Mesenchymal stem cell (in vitro differentiated cells and primary cell): ENCODE results near the gene SLC5A9. TPM values are rescaled to one million over a fixed set of nuclear protein-coding genes. Genes with fewer than 3 reads are reported as not detected.

Experiments used
- DNase-seq: peaks from one replicate; pipeline ENCODE4 v3.0.0-alpha.2; 2013
- H2AFZ ChIP-seq: one replicate; pipeline ENCODE4 v1.6.1; 2013; ENCODE audit warnings: low read depth, mild to moderate bottlenecking, control low read depth, inconsistent platforms, low read length, moderate library complexity
- H2AK5ac ChIP-seq: 2 replicates; pipeline ENCODE4 v1.6.1; 2013; ENCODE audit warnings: low read length, moderate library complexity, mild to moderate bottlenecking, inconsistent platforms; ENCODE audit not compliant: severe bottlenecking
- H2BK120ac ChIP-seq: one replicate; pipeline ENCODE4 v1.6.1; 2013; ENCODE audit warnings: low read depth, mild to moderate bottlenecking, inconsistent platforms, low read length, moderate library complexity
- H2BK12ac ChIP-seq, 2 experiments: one replicate each; pipeline ENCODE4 v1.6.1; 2013; ENCODE audit warnings: inconsistent platforms in 2 of 2, low read length in 2 of 2, mild to moderate bottlenecking in 2 of 2, moderate library complexity in 2 of 2, control low read depth in 1 of 2
- H2BK15ac ChIP-seq: one replicate; pipeline ENCODE4 v1.6.1; 2013; ENCODE audit warnings: mild to moderate bottlenecking, low read depth, inconsistent platforms; ENCODE audit not compliant: poor library complexity, severe bottlenecking
- H2BK5ac ChIP-seq: 2 replicates; pipeline ENCODE4 v1.6.1; 2013; ENCODE audit warnings: low read depth, mild to moderate bottlenecking, low read length, control low read depth, inconsistent platforms; ENCODE audit not compliant: poor library complexity, severe bottlenecking
- H3K14ac ChIP-seq, 2 experiments: one replicate each; pipeline ENCODE4 v1.6.1; 2013; ENCODE audit warnings: inconsistent platforms in 2 of 2, low read length in 2 of 2, control low read depth in 1 of 2, mild to moderate bottlenecking in 1 of 2, moderate library complexity in 1 of 2
- H3K18ac ChIP-seq, 2 experiments: one replicate each; pipeline ENCODE4 v1.6.1; 2013; ENCODE audit warnings: inconsistent platforms in 2 of 2, low read length in 2 of 2, control low read depth in 1 of 2, low read depth in 1 of 2, mild to moderate bottlenecking in 1 of 2
- H3K23ac ChIP-seq, 2 experiments: one replicate each; pipeline ENCODE4 v1.6.1; 2013; ENCODE audit warnings: inconsistent platforms in 2 of 2, low read length in 2 of 2, mild to moderate bottlenecking in 2 of 2, moderate library complexity in 2 of 2, control low read depth in 1 of 2
- H3K27ac ChIP-seq: 2 replicates; pipeline ENCODE4 v1.5.1; 2013; ENCODE audit warnings: mild to moderate bottlenecking, moderate library complexity, low read length, control low read depth, inconsistent platforms; ENCODE audit not compliant: poor library complexity, severe bottlenecking
- H3K27me3 ChIP-seq, 2 experiments: 2 replicates each; pipeline versions ENCODE4 v1.6.1 to v1.7.0; 2013; ENCODE audit warnings: low read length in 2 of 2, mild to moderate bottlenecking in 2 of 2, moderate library complexity in 2 of 2, control low read depth in 1 of 2, inconsistent platforms in 1 of 2; ENCODE audit not compliant: control insufficient read depth in 1 of 2, insufficient read depth in 1 of 2
- H3K36me3 ChIP-seq, 2 experiments: 2 replicates each; pipeline versions ENCODE4 v1.6.1 to v1.7.0; 2013; ENCODE audit warnings: low read length in 2 of 2, control low read depth in 1 of 2, inconsistent platforms in 1 of 2, low read depth in 1 of 2, mild to moderate bottlenecking in 1 of 2; ENCODE audit not compliant: insufficient read depth in 2 of 2, control insufficient read depth in 1 of 2
- H3K4ac ChIP-seq, 2 experiments: one replicate each; pipeline ENCODE4 v1.6.1; 2013; ENCODE audit warnings: inconsistent platforms in 2 of 2, low read length in 2 of 2, mild to moderate bottlenecking in 2 of 2, moderate library complexity in 2 of 2, control low read depth in 1 of 2, low read depth in 1 of 2
- H3K4me1 ChIP-seq: 2 replicates; pipeline ENCODE4 v1.6.1; 2013; ENCODE audit warnings: low read depth, low read length, control low read depth; ENCODE audit not compliant: control insufficient read depth, insufficient read depth
- H3K4me2 ChIP-seq: 2 replicates; pipeline ENCODE4 v1.6.1; 2013; ENCODE audit warnings: low read length, mild to moderate bottlenecking, inconsistent platforms; ENCODE audit not compliant: poor library complexity, severe bottlenecking
- H3K4me3 ChIP-seq, 2 experiments: 2 replicates each; pipeline versions ENCODE4 v1.5.1 to v1.7.0; 2013; ENCODE audit warnings: low read length in 2 of 2, mild to moderate bottlenecking in 2 of 2, control low read depth in 1 of 2, low read depth in 1 of 2; ENCODE audit not compliant: insufficient read depth in 1 of 2
- H3K79me1 ChIP-seq: replicated peaks from 2 replicates; pipeline ENCODE4 v1.6.1; 2013; ENCODE audit warnings: mild to moderate bottlenecking, control low read depth, low read length, inconsistent platforms; ENCODE audit not compliant: poor library complexity, severe bottlenecking
- H3K9ac ChIP-seq: 2 replicates; pipeline ENCODE4 v1.7.0; 2013; ENCODE audit warnings: mild to moderate bottlenecking, low read length, moderate library complexity
- H3K9me3 ChIP-seq: 2 replicates; pipeline ENCODE4 v1.7.0; 2013; ENCODE audit warnings: mild to moderate bottlenecking, low read length; ENCODE audit not compliant: control insufficient read depth
- H4K8ac ChIP-seq: one replicate; pipeline ENCODE4 v1.6.1; 2013; ENCODE audit warnings: inconsistent platforms, mild to moderate bottlenecking, low read length, moderate library complexity
- H4K91ac ChIP-seq: one replicate; pipeline ENCODE4 v1.6.1; 2013; ENCODE audit warnings: mild to moderate bottlenecking, low read length, inconsistent platforms
- WGBS: methylation state at CpG from one replicate; pipeline ENCODE4 v1.1.7; 2013; ENCODE audit warnings: mixed read lengths; 5-methylcytosine and 5-hydroxymethylcytosine counted together
- polyA plus RNA-seq, 2 experiments: library from polyadenylated mRNA; stranded (reverse); fragments of 200-250 nt; gene quantifications; one replicate each; pipeline ENCODE4 v1.2.3, GENCODE V29; 2013

The SLC5A9 gene
- not detected for polyA plus RNA-seq (2013, experiment 1 of 2)
- not detected for polyA plus RNA-seq (2013, experiment 2 of 2)

GRCh38 chr1:48222501-48223242, at the start of gene SLC5A9:
Gene SLC5A9 (plus strand): TSS chr1:48222716. CDS start chr1:48222737, 21 bp downstream.
- no peak for DNase-seq
- Histone ChIP-seq H3K4ac (no peak within 1 kb of the TSS), H2BK5ac (no peak within 1 kb of the TSS), H4K91ac (no peak within 1 kb of the TSS), H4K8ac (no peak within 1 kb of the TSS), H3K23ac (no peak within 1 kb of the TSS), H3K14ac (no peak within 1 kb of the TSS), H2BK15ac (no peak within 1 kb of the TSS), H3K9me3 (no peaks in the 10 kb centered on the region), H3K4me1 (peaks cover 6% of the 10 kb centered on the region), H2AK5ac (no peak within 1 kb of the TSS), H3K36me3 (no peaks in the 10 kb centered on the region), H3K4me2 (no peak within 1 kb of the TSS), H2AFZ (no peak within 1 kb of the TSS), H2BK120ac (no peak within 1 kb of the TSS), H3K9ac (no peak within 1 kb of the TSS), H3K27me3 (peaks cover 0 to 33% of the 10 kb centered on the region in 2 experiments), H3K18ac (no peak within 1 kb of the TSS), H2BK12ac (no peak within 1 kb of the TSS), H3K4me3 (no peak within 1 kb of the TSS), H3K27ac (no peak within 1 kb of the TSS), H3K79me1 (no peaks in the 10 kb centered on the region)
- 76% methylated on average over 8 of the region's 8 CpGs for WGBS

DNA sequence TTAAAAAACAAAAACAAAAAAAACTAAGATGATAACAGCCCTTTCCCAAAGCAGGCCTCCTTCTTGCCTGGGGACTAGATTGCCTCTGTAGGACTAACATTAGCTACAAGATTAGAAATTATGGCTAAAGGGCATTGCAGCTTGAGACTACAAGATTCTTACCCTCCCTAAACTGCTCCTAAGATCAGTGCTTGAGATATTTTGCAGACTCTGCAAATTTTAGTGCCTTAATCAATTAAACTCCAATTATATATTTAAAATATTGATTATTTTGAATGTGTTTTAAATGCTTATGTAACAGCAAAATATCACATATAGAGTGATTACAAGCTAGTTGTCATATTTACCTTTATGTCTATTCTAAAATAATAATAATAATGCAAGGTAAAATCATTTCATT, 47.4 kb upstream of the SLC5A9 start:
- Histone ChIP-seq H3K36me3 (no peaks in the 10 kb centered on the region), H3K18ac (no peak overlapping the region), H3K79me1 (no peaks in the 10 kb centered on the region), H3K4me2 (no peak overlapping the region), H2AK5ac (no peak overlapping the region), H3K4me3 (no peak overlapping the region), H2BK12ac (no peak overlapping the region), H3K4me1 (no peaks in the 10 kb centered on the region), H3K14ac (no peak overlapping the region), H2BK120ac (no peak overlapping the region), H3K9me3 (no peaks in the 10 kb centered on the region), H3K27ac (no peak overlapping the region), H3K9ac (no peak overlapping the region), H2BK5ac (no peak overlapping the region), H3K23ac (no peak overlapping the region), H4K91ac (no peak overlapping the region), H2AFZ (no peak overlapping the region), H2BK15ac (no peak overlapping the region), H4K8ac (no peak overlapping the region), H3K4ac (no peak overlapping the region), H3K27me3 (no peaks in the 10 kb centered on the region)
- no peak for DNase-seq

GRCh38 chr1:48177257-48177656, 45.3 kb upstream of the SLC5A9 start:
- Histone ChIP-seq H3K4me3 (no peak overlapping the region), H2AFZ (no peak overlapping the region), H3K14ac (no peak overlapping the region), H3K4ac (no peak overlapping the region), H3K27ac (no peak overlapping the region), H3K18ac (no peak overlapping the region), H2BK15ac (no peak overlapping the region), H2BK12ac (no peak overlapping the region), H3K9ac (no peak overlapping the region), H3K79me1 (no peaks in the 10 kb centered on the region), H3K9me3 (no peaks in the 10 kb centered on the region), H3K4me2 (no peak overlapping the region), H2BK5ac (no peak overlapping the region), H3K23ac (no peak overlapping the region), H2BK120ac (no peak overlapping the region), H4K8ac (no peak overlapping the region), H3K27me3 (peaks cover 0 to 9% of the 10 kb centered on the region in 2 experiments), H2AK5ac (no peak overlapping the region), H3K4me1 (no peaks in the 10 kb centered on the region), H4K91ac (no peak overlapping the region), H3K36me3 (no peaks in the 10 kb centered on the region)
- no peak for DNase-seq
- WGBS, result 65% methylated on average over 4 of the region's 4 CpGs

GRCh38 chr1:48181669-48182367, 40.7 kb upstream of the SLC5A9 start:
- H3K27me3 ChIP-seq, result peaks cover 0 to 15% of the 10 kb centered on the region in 2 experiments
- no peak overlapping the region for H2BK120ac ChIP-seq

More at GRCh38 chr1:48181669-48182367, 40.7 kb upstream of the SLC5A9 start:
- no peak overlapping the region for H2AFZ ChIP-seq
- H3K36me3 ChIP-seq, result no peaks in the 10 kb centered on the region
- no peak overlapping the region for H3K23ac ChIP-seq
- no peak overlapping the region for H2AK5ac ChIP-seq
- H3K9ac ChIP-seq, result no peak overlapping the region
- H3K27ac ChIP-seq, result no peak overlapping the region
- H3K4me1 ChIP-seq, result no peaks in the 10 kb centered on the region
- no peak overlapping the region for H3K14ac ChIP-seq
- no peak overlapping the region for H2BK5ac ChIP-seq
- 64% methylated on average over 5 of the region's 5 CpGs for WGBS
- H3K4me2 ChIP-seq, result no peak overlapping the region
- H4K8ac ChIP-seq, result no peak overlapping the region
- H2BK12ac ChIP-seq, result no peak overlapping the region
- H2BK15ac ChIP-seq, result no peak overlapping the region
- DNase-seq, result no peak
- H3K18ac ChIP-seq, result no peak overlapping the region
- no peaks in the 10 kb centered on the region for H3K79me1 ChIP-seq
- no peak overlapping the region for H4K91ac ChIP-seq
- no peak overlapping the region for H3K4me3 ChIP-seq
- no peak overlapping the region for H3K4ac ChIP-seq
- peaks cover 5% of the 10 kb centered on the region for H3K9me3 ChIP-seq
